H9 (cell line): Measurements from ENCODE around the gene GSTA3. TPM values are rescaled to one million over a fixed set of nuclear protein-coding genes. Genes with fewer than 3 reads are reported as not detected.

Source experiments
- DNase-seq: peaks from one replicate; pipeline ENCODE4 v3.0.0-alpha.2; 2017
- H2AFZ ChIP-seq: one replicate; pipeline ENCODE4 v1.6.1; 2013; ENCODE audit warnings: mild to moderate bottlenecking, low read length, control low read depth, moderate library complexity
- H2AK5ac ChIP-seq: 2 replicates; pipeline ENCODE4 v1.6.1; 2013; ENCODE audit warnings: low read length, control low read depth, mixed read lengths; ENCODE audit not compliant: insufficient read length
- H2BK120ac ChIP-seq: one replicate; pipeline ENCODE4 v1.6.1; 2013; ENCODE audit warnings: low read depth, mild to moderate bottlenecking, low read length, control low read depth, inconsistent platforms; ENCODE audit not compliant: poor library complexity, severe bottlenecking
- H2BK12ac ChIP-seq: 2 replicates; pipeline ENCODE4 v1.6.1; 2013; ENCODE audit warnings: low read length, control low read depth, mixed read lengths, low read depth; ENCODE audit not compliant: insufficient read length
- H2BK15ac ChIP-seq: 2 replicates; pipeline ENCODE4 v1.6.1; 2013; ENCODE audit warnings: low read depth, low read length, control low read depth
- H2BK20ac ChIP-seq: one replicate; pipeline ENCODE4 v1.6.1; 2013; ENCODE audit warnings: low read depth, mild to moderate bottlenecking, low read length, control low read depth, inconsistent platforms; ENCODE audit not compliant: poor library complexity, severe bottlenecking
- H2BK5ac ChIP-seq: 2 replicates; pipeline ENCODE4 v1.6.1; 2013; ENCODE audit warnings: low read length, control low read depth, mixed read lengths; ENCODE audit not compliant: insufficient read length
- H3K14ac ChIP-seq: 2 replicates; pipeline ENCODE4 v1.6.1; 2013; ENCODE audit warnings: low read length, control low read depth; ENCODE audit not compliant: insufficient read depth
- H3K18ac ChIP-seq: 2 replicates; pipeline ENCODE4 v1.6.1; 2013; ENCODE audit warnings: low read depth, mild to moderate bottlenecking, mixed read lengths, low read length, control low read depth; ENCODE audit not compliant: insufficient read length
- H3K23ac ChIP-seq: 2 replicates; pipeline ENCODE4 v1.6.1; 2013; ENCODE audit warnings: low read length, control low read depth, mixed read lengths, low read depth; ENCODE audit not compliant: insufficient read length
- H3K23me2 ChIP-seq: 2 replicates; pipeline ENCODE4 v1.6.1; 2013; ENCODE audit warnings: low read depth, mild to moderate bottlenecking, mixed read lengths, low read length, control low read depth; ENCODE audit not compliant: insufficient read length, poor library complexity, severe bottlenecking
- H3K27ac ChIP-seq: 2 replicates; pipeline ENCODE4 v1.5.1; 2013; ENCODE audit warnings: low read length, control low read depth, mixed read lengths, low read depth; ENCODE audit not compliant: insufficient read length
- H3K27me3 ChIP-seq: 2 replicates; pipeline ENCODE4 v1.6.1; 2013; ENCODE audit warnings: low read length, control low read depth, inconsistent platforms; ENCODE audit not compliant: insufficient read depth
- H3K4ac ChIP-seq: 2 replicates; pipeline ENCODE4 v1.6.1; 2013; ENCODE audit warnings: low read depth, mild to moderate bottlenecking, control low read depth, inconsistent platforms, low read length, moderate library complexity
- H3K4me1 ChIP-seq: 2 replicates; pipeline ENCODE4 v1.6.1; 2013; ENCODE audit warnings: low read length, control low read depth, inconsistent platforms; ENCODE audit not compliant: insufficient read depth
- H3K4me2 ChIP-seq: 2 replicates; pipeline ENCODE4 v1.6.1; 2013; ENCODE audit warnings: low read length, control low read depth, mixed read lengths; ENCODE audit not compliant: insufficient read length, insufficient read depth
- H3K56ac ChIP-seq: 2 replicates; pipeline ENCODE4 v1.6.1; 2013; ENCODE audit warnings: low read depth, mild to moderate bottlenecking, mixed read lengths, low read length, control low read depth; ENCODE audit not compliant: insufficient read length
- H3K79me1 ChIP-seq: 2 replicates; pipeline ENCODE4 v1.6.1; 2013; ENCODE audit warnings: low read depth, mild to moderate bottlenecking, moderate library complexity, low read length, control low read depth, inconsistent platforms; ENCODE audit not compliant: insufficient read depth, poor library complexity, severe bottlenecking
- H3K79me2 ChIP-seq: 2 replicates; pipeline ENCODE4 v1.6.1; 2013; ENCODE audit warnings: low read length, control low read depth, inconsistent platforms; ENCODE audit not compliant: insufficient read depth
- H3K9ac ChIP-seq: 2 replicates; pipeline ENCODE4 v1.6.1; 2013; ENCODE audit warnings: low read length, control low read depth, mixed read lengths; ENCODE audit not compliant: insufficient read length; ENCODE audit errors: extremely low read depth
- H3K9me3 ChIP-seq: one replicate; pipeline ENCODE4 v1.6.1; 2013; ENCODE audit warnings: low read depth, low read length, inconsistent platforms; ENCODE audit not compliant: control insufficient read depth
- H3T11ph ChIP-seq: one replicate; pipeline ENCODE4 v1.6.1; 2013; ENCODE audit warnings: mild to moderate bottlenecking, low read length, control low read depth, inconsistent platforms
- H4K20me1 ChIP-seq: one replicate; pipeline ENCODE4 v1.6.1; 2013; ENCODE audit not compliant: control insufficient read depth, insufficient read length, insufficient read depth
- H4K5ac ChIP-seq: 2 replicates; pipeline ENCODE4 v1.6.1; 2013; ENCODE audit warnings: low read depth, mild to moderate bottlenecking, mixed read lengths, low read length, control low read depth; ENCODE audit not compliant: insufficient read length
- H4K8ac ChIP-seq: replicated peaks from 2 replicates; pipeline ENCODE4 v1.6.1; 2013; ENCODE audit warnings: low read length, control low read depth, mixed read lengths, low read depth; ENCODE audit not compliant: insufficient read length
- H4K91ac ChIP-seq: 2 replicates; pipeline ENCODE4 v1.6.1; 2013; ENCODE audit warnings: low read depth, mild to moderate bottlenecking, moderate library complexity, mixed read lengths, low read length, control low read depth; ENCODE audit not compliant: insufficient read length
- H3K27ac Mint-ChIP-seq, 3 experiments: 2 replicates in 2 of 3; 3 replicates in 1 of 3; pipeline ENCODE4 v1.8.0; 2020 to 2021; ENCODE audit warnings: mixed read lengths in 3 of 3, mild to moderate bottlenecking in 1 of 3, moderate library complexity in 1 of 3
- H3K27me3 Mint-ChIP-seq: 2 replicates; pipeline ENCODE4 v1.8.0; 2021; ENCODE audit warnings: low read depth, mild to moderate bottlenecking, moderate library complexity, mixed read lengths
- H3K36me3 Mint-ChIP-seq, 3 experiments: 2 replicates in 2 of 3; 3 replicates in 1 of 3; pipeline ENCODE4 v1.8.0; 2020 to 2021; ENCODE audit warnings: low read depth in 3 of 3, mixed read lengths in 3 of 3; ENCODE audit not compliant: insufficient read depth in 1 of 3
- H3K4me1 Mint-ChIP-seq, 2 experiments: 2 replicates each; pipeline ENCODE4 v1.8.0; 2020; ENCODE audit warnings: mixed read lengths in 2 of 2
- H3K4me3 Mint-ChIP-seq, 2 experiments: 2 replicates in 1 of 2; 3 replicates in 1 of 2; pipeline ENCODE4 v1.8.0; 2020 to 2021; ENCODE audit warnings: mild to moderate bottlenecking in 2 of 2, mixed read lengths in 2 of 2, moderate library complexity in 1 of 2
- H3K9me3 Mint-ChIP-seq, 2 experiments: 2 replicates in 1 of 2; 3 replicates in 1 of 2; pipeline ENCODE4 v1.8.0; 2020; ENCODE audit warnings: mild to moderate bottlenecking in 2 of 2, mixed read lengths in 2 of 2, moderate library complexity in 1 of 2
- WGBS: extraction: QIAGEN DNeasy Blood & Tissue Kit; methylation state at CpG from one replicate; pipeline ENCODE4 v1.1.7; 2013; ENCODE audit warnings: missing lambda C conversion rate, low lambda C conversion rate, mixed read lengths; ENCODE audit not compliant: insufficient read length; ENCODE audit errors: extremely low coverage; 5-methylcytosine and 5-hydroxymethylcytosine counted together
- total RNA-seq: library from RNA; stranded (reverse); gene quantifications from 2 replicates; pipeline ENCODE4 v1.2.1, GENCODE V29; 2021
- TF ChIP-seq, protein P1 (sequence below): fragments of 200-600 bp; sonication (generic); conservative IDR thresholded peaks from 3 replicates; pipeline ENCODE4 v1.8.0; 2021; ENCODE audit warnings: antibody characterized with exemption, mild to moderate bottlenecking

GSTA3 gene
- total RNA-seq, 1 experiment from 2014 or later = not detected

GRCh38 chr6:52890018-52890417, 19.5 kb downstream of the GSTA3 start:
- H3K56ac ChIP-seq = no peak overlapping the region
- no peak overlapping the region for H3K4ac ChIP-seq
- TF ChIP-seq, protein P1, sequence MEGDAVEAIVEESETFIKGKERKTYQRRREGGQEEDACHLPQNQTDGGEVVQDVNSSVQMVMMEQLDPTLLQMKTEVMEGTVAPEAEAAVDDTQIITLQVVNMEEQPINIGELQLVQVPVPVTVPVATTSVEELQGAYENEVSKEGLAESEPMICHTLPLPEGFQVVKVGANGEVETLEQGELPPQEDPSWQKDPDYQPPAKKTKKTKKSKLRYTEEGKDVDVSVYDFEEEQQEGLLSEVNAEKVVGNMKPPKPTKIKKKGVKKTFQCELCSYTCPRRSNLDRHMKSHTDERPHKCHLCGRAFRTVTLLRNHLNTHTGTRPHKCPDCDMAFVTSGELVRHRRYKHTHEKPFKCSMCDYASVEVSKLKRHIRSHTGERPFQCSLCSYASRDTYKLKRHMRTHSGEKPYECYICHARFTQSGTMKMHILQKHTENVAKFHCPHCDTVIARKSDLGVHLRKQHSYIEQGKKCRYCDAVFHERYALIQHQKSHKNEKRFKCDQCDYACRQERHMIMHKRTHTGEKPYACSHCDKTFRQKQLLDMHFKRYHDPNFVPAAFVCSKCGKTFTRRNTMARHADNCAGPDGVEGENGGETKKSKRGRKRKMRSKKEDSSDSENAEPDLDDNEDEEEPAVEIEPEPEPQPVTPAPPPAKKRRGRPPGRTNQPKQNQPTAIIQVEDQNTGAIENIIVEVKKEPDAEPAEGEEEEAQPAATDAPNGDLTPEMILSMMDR = no peak
- H3K79me2 ChIP-seq = no peaks in the 10 kb centered on the region
- H3K27ac ChIP-seq = no peak overlapping the region
- no peak overlapping the region for H2BK120ac ChIP-seq
- H3K9me3 ChIP-seq = no peaks in the 10 kb centered on the region
- no peak overlapping the region for H2BK20ac ChIP-seq
- H4K91ac ChIP-seq = no peak overlapping the region
- H3K27me3 ChIP-seq = no peaks in the 10 kb centered on the region
- no peaks in the 10 kb centered on the region for H3K4me1 ChIP-seq
- no peaks in the 10 kb centered on the region for H3K79me1 ChIP-seq
- DNase-seq = no peak
- Mint-ChIP-seq H3K4me1 (peaks cover 0 to 2% of the 10 kb centered on the region in 2 experiments; a peak in 1 of 4 replicates), H3K36me3 (no peaks in the 10 kb centered on the region), H3K27me3 (no peaks in the 10 kb centered on the region), H3K4me3 (no peak overlapping the region), H3K27ac (no peak overlapping the region), H3K9me3 (no peaks in the 10 kb centered on the region)
- no peak overlapping the region for H2AFZ ChIP-seq
- no peak overlapping the region for H4K8ac ChIP-seq
- no peak overlapping the region for H2BK15ac ChIP-seq
- no peak overlapping the region for H4K5ac ChIP-seq
- H3T11ph ChIP-seq = no peak overlapping the region
- no peak overlapping the region for H2BK5ac ChIP-seq
- no peaks in the 10 kb centered on the region for H4K20me1 ChIP-seq
- no peak overlapping the region for H3K14ac ChIP-seq
- H2BK12ac ChIP-seq = no peak overlapping the region
- no peak overlapping the region for H3K9ac ChIP-seq
- H3K4me2 ChIP-seq = no peak overlapping the region
- H3K23me2 ChIP-seq = no peaks in the 10 kb centered on the region
- H3K23ac ChIP-seq = no peak overlapping the region
- H2AK5ac ChIP-seq = no peak overlapping the region
- no peak overlapping the region for H3K18ac ChIP-seq
- no CpG with 5 or more reads among the region's 3 CpGs for WGBS
